ENCODE measurements around the gene MORN5. TPM values are rescaled to one million over a fixed set of nuclear protein-coding genes. Genes with fewer than 3 reads are reported as not detected.

Gene MORN5
- total and polyA plus RNA-seq, 10 of the 15 experiments (the other 5 are each of a cell fraction or from before 2014, with no cell fraction given): not detected

- peaks cover 0 to 2% of the 10 kb centered on the region in 2 experiments; a peak in 2 of 4 replicates for H3K27me3 ChIP-seq (replicated peaks in 1 of 2; ENCODE audit: control insufficient read depth in 2 of 2, insufficient read depth in 2 of 2, low read length in 1 of 2)
- WGBS (ENCODE audit: insufficient coverage, insufficient replicate concordance, low lambda C conversion rate, missing lambda C conversion rate): 56% methylated on average over 17 of the region's 17 CpGs
- no peaks in the 10 kb centered on the region for H3K4me1 ChIP-seq (ENCODE audit: control insufficient read depth, insufficient read depth, low read length)
- no peaks in the 10 kb centered on the region for H4K20me1 ChIP-seq (ENCODE audit: control insufficient read depth, insufficient read depth)
- no peak overlapping the region for H3K9ac ChIP-seq (ENCODE audit: control insufficient read depth, insufficient read depth, low read length)
- FAIRE-seq: no peak
- no peak overlapping the region for H2AFZ ChIP-seq (ENCODE audit: control insufficient read depth, low read depth, low read length)
- no TSS peak for BruUV-seq (replicated peaks)
- in situ Hi-C loops (cut with MboI) (no loop called here), intact Hi-C loops (cut with micrococcal nuclease; ENCODE audit: unreplicated experiment) (no loop called here)
- ChIA-PET CTCF (interaction anchor here (0.6 to 1.8 kb wide), 3 partner anchors 9 to 55 kb away, joined by 3 to 6 read pairs (median 4); no protein-coding TSS in a partner anchor), RAD21 (ENCODE audit: unreplicated experiment) (no interaction called here), SMC1A (ENCODE audit: uncharacterized antibody, unreplicated experiment) (no interaction called here), POLR2A (no interaction called here)
- no peak overlapping the region for H3K4me3 ChIP-seq
- no peaks in the 10 kb centered on the region for H3K36me3 ChIP-seq (ENCODE audit: control insufficient read depth in 2 of 2, insufficient read depth in 2 of 2, low read length in 1 of 2)
- no peak overlapping the region for H3K4me2 ChIP-seq (ENCODE audit: control insufficient read depth, insufficient read depth)
- no peak overlapping the region for H3K27ac ChIP-seq (ENCODE audit: control insufficient read depth, insufficient read depth)
- no peak for TF ChIP-seq YY1 (IDR thresholded peaks at IDR 0.05; ENCODE audit: low read depth, low read length)
- no peak for TF ChIP-seq STAT1 (conservative IDR thresholded peaks at IDR 0.05)
- TF ChIP-seq NRF1 (conservative IDR thresholded peaks at IDR 0.05; ENCODE audit: low read depth, low read length): no peak
- no peak for TF ChIP-seq GATAD2B (conservative IDR thresholded peaks at IDR 0.05; ENCODE audit: low read depth)
- TF ChIP-seq RUNX3 (IDR thresholded peaks at IDR 0.05; ENCODE audit: low read length): no peak
- no peak for TF ChIP-seq CREB1 (IDR thresholded peaks at IDR 0.05; ENCODE audit: low read depth)
- no peak for TF ChIP-seq ZZZ3 (IDR thresholded peaks at IDR 0.05; ENCODE audit: control insufficient read depth, insufficient read length, low read depth)
- no peak for TF ChIP-seq CBX3 (IDR thresholded peaks at IDR 0.05; ENCODE audit: borderline replicate concordance, low read depth)
- TF ChIP-seq NFYA (IDR thresholded peaks at IDR 0.05; ENCODE audit: borderline replicate concordance, low read depth, low read length): no peak
- no peak for TF ChIP-seq TCF3 (IDR thresholded peaks at IDR 0.05; ENCODE audit: borderline replicate concordance, insufficient read depth, low read depth, low read length)
- no peak for TF ChIP-seq KAT2A (conservative IDR thresholded peaks at IDR 0.05; ENCODE audit: control insufficient read depth, low read depth, low read length)
- no peak for TF ChIP-seq SREBF2 (IDR thresholded peaks at IDR 0.05; ENCODE audit: low read length)
- no peak for DNase-seq (ENCODE audit: low read depth, low spot score)
- no peaks in the 10 kb centered on the region for H3K79me2 ChIP-seq (ENCODE audit: control insufficient read depth, insufficient read depth, low read length)
- ATAC-seq: no peak
- no peaks in the 10 kb centered on the region for H3K9me3 ChIP-seq (replicated peaks; ENCODE audit: control insufficient read depth, insufficient read depth, low read length)
These were observed 25.6 kb upstream of the MORN5 start for GRCh38 chr9:122133984-122134535.

All from GM12878 (cell line).